NB4 (cell line): ENCODE data around the gene IWS1.
"Not testable (repeated sequence)": the region's sequence is repeated elsewhere in the genome, so short reads cannot be mapped to it uniquely, and the experiment has no call there.

Experiments used
- DNase-seq: peaks from one replicate; pipeline ENCODE4 v3.0.0; 2010; ENCODE audit warnings: low read depth
- H3K4me3 ChIP-seq: one replicate; pipeline ENCODE4 v1.5.1; 2011; ENCODE audit warnings: mild to moderate bottlenecking, low read depth, low read length, moderate library complexity
- CTCF ChIP-seq: IDR thresholded peaks from one replicate; pipeline ENCODE4 v1.5.1; 2012; ENCODE audit warnings: low read depth, low read length
- MAX ChIP-seq: IDR thresholded peaks from 2 replicates; pipeline ENCODE4 v1.6.1; 2011; ENCODE audit warnings: low read depth, low read length
- MYC ChIP-seq: IDR thresholded peaks from 2 replicates; pipeline ENCODE4 v1.6.1; 2011; ENCODE audit warnings: low read depth, low read length
- POLR2A ChIP-seq: IDR thresholded peaks from 2 replicates; pipeline ENCODE4 v1.6.1; 2011; ENCODE audit warnings: mild to moderate bottlenecking; ENCODE audit not compliant: insufficient read length; ENCODE audit errors: extremely low read depth

The IWS1 gene

GRCh38 chr2:127536707-127537541, 10.6 kb upstream of the IWS1 start:
- no peak overlapping the region for H3K4me3 ChIP-seq
- no peak for DNase-seq
- no peak for TF ChIP-seq MAX
- TF ChIP-seq MYC: no peak

GRCh38 chr2:127535918-127536317, 9.6 kb upstream of the IWS1 start:
- DNase-seq: no peak
- H3K4me3 ChIP-seq: no peak overlapping the region
- TF ChIP-seq POLR2A: no peak
- TF ChIP-seq CTCF: no peak
- no peak for TF ChIP-seq MAX
- TF ChIP-seq MYC: no peak

GRCh38 chr2:127535422-127535901, 9.2 kb upstream of the IWS1 start, which contains the start of gene MYO7B:
Gene MYO7B, plus strand, starts transcription at chr2:127535683. Its CDS starts 24,040 bp downstream, at chr2:127559723.
- TF ChIP-seq MYC (no peak), CTCF (no peak), MAX (no peak), POLR2A (no peak)
- no peak for DNase-seq
- no peak within 1 kb of the TSS for H3K4me3 ChIP-seq

- H3K4me3 ChIP-seq: no peak overlapping the region
- TF ChIP-seq CTCF (no peak), MAX (no peak), MYC (no peak), POLR2A (no peak)
- no peak for DNase-seq
Measured at GRCh38 chr2:127532296-127532695, 6.0 kb upstream of the IWS1 start.

- TF ChIP-seq MYC (no peak), CTCF (no peak), POLR2A (no peak), MAX (no peak)
- no peak overlapping the region for H3K4me3 ChIP-seq
- no peak for DNase-seq
Measured at GRCh38 chr2:127531221-127531648, 4.9 kb upstream of the IWS1 start.

GRCh38 chr2:127530245-127531140, 4.2 kb upstream of the IWS1 start:
- TF ChIP-seq MYC (no peak), MAX (no peak), CTCF (no peak), POLR2A (no peak)
- DNase-seq: no peak
- H3K4me3 ChIP-seq: no peak overlapping the region

- H3K4me3 ChIP-seq, DNase-seq: not testable (repeated sequence)
Measured at GRCh38 chr2:127529416-127529815, 3.1 kb upstream of the IWS1 start.
